Amniotic stem cell (primary cell): ENCODE measurements around the gene CFAP68.

ENCODE experiments used
- DNase-seq: peaks from one replicate; lab custom pipeline; 2025; lab: John Stamatoyannopoulos, UW

The CFAP68 gene, protein sequence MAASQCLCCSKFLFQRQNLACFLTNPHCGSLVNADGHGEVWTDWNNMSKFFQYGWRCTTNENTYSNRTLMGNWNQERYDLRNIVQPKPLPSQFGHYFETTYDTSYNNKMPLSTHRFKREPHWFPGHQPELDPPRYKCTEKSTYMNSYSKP

DNA sequence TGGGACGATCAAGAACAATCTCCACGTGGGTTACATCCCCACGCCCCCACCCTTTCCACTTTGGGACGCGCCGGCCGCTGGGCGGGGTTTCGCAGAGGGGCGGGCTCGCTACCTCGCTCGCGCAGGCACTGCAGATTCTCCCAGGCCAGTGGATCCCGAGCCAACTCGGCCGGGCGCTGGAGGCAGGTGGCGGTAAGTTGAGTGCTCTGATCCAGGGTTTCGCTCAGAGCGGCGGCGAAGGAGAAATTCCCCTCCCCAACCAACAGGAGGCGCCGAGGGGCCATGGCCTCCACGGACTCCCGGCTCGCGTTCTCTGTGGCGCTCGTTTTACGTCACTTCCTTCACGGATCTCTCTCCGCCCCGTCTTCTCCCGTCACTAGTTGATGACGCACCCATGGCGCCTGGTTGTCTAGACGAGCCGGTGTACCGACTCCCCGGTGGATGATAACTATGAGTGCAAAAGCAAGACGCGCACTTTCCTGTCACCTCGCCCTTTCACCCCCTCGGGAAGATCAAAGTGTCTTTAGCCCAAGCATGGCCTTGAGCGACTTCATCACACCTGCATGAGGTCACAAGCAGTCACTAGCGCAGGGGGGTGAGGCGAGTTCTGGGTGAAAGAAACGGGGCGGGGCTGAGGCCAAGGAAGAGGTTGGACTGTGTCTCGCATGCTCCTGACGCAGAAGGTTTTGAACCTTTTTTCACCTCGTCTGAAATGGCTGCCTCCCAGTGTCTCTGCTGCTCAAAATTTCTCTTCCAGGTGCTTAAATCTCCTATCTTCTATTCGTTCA, at the start of gene CFAP68, which contains the start of gene FDXACB1:
Gene CFAP68 (plus strand): TSS at position 693 of the 788 bp plus-strand sequence. CDS start 20 bp downstream, at position 713.
Gene FDXACB1 (minus strand): TSS at position 317 of the 788 bp plus-strand sequence. CDS start 33 bp downstream, at position 284.
- peak; percentile 96 for DNase-seq

DNA sequence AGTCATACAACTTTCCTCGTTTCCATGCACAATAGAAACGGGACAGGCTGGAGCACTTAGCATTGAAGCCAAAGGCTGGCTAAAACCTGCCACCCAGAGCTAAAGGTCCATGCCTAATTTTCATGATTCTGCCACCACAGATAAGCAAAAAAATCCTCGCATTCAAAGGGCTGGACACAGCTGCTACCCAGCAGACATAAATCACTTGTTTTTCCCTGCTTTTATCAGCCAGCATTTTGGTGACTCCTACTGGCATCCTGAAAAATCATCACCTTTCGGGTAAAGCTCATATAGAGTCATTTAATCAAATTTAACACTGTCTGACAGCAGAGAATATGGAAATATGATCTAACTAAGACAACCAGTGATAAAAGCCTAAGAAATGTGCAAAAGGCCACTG, 45.8 kb upstream of the CFAP68 start:
- no peak for DNase-seq

DNA sequence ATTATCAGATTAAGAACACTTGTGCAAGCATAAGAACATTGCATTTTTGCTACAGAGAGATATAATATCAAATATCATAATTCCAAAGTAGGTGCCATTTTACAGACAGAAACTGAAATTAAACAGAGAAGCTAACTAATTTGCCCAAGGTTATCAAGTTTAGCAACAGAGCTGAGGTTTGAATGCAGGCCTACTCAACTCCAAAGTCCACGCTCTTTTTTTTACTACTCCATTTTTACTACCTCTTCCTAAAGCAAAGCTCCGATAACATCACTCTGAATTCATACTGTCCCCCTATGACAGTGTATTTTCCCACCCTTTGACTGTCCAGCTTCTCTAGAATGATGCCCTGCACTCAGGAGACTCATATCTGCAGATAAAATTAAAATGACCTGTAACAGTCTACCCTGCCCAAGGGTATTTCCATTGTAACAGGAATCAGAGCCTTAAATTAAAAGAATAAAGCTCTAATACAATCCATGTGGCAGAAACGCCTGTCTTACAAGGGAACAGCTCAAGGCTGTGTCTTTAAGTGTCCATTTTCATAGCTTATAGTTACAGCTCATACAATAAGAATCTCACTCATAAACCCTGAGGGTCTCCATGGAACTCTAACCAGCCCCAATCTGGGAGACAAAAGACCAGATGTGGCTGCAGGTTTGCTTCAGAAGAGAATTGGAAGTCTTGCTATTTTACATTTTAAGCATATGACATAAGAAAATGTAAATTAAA, 44.7 kb upstream of the CFAP68 start:
- DNase-seq, result no peak

- no peak for DNase-seq
Measured at GRCh38 chr11:111835665-111836064, 43.7 kb upstream of the CFAP68 start.

DNA sequence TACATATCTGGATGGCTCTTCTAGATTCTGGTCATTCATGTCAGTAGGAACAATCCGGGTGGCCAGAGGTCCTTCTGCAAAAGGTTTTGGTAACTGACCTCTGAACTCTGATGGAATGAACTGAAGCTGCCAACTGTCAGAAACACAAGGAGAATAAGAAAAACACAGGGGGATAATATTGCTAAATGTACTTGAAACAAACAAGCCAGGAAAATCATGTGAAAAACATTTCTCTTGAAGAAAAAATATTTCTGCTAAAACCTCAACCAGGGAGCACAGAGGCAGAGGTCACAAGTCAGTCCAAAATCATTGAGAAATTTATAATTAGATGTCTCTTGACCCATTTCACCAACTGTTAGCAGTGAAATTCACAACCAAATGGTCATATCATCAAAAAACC, 43.2 kb upstream of the CFAP68 start:
- DNase-seq, result no peak

DNA sequence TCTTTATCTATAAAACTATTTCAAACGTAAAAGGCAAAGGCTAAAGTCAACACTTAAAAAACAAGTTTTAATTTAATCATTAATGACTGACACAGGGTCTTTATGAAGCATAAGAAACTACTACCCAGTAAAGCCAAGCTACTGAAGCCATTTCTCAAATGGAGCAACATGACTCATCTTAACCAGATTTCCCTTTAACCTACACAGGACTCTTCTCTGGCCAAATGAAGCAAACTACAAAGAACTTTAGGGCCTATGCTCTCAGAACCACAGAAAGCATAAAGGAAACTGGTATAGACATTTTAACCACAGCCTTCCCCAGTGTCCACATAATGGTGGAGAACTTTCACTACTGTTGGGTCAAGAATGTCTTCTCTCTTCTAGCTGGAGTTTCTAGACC, 42.6 kb upstream of the CFAP68 start:
- DNase-seq, result no peak

GRCh38 chr11:111837366-111837891, 41.9 kb upstream of the CFAP68 start:
- DNase-seq, result no peak

DNA sequence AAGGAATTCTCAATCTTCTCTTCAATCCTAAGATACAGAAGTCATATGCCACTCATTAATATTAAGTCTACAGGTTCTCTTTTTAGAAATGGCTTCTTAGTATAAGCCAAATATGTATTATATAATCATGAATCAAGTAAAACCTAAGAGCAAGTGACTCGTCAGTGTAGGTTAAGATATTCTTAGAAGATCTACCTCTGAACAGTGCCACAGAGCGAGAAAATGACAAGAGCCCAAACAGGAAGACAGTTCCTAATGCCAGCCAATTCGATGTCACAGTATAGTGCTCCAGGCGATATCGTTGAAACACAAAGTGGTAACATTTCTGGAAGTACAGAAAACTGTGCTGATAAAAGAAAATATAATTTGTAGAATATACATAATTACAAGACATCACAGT, 41.3 kb upstream of the CFAP68 start:
- DNase-seq, result no peak

GRCh38 chr11:111840143-111840542, 39.2 kb upstream of the CFAP68 start:
- DNase-seq, result no peak

DNA sequence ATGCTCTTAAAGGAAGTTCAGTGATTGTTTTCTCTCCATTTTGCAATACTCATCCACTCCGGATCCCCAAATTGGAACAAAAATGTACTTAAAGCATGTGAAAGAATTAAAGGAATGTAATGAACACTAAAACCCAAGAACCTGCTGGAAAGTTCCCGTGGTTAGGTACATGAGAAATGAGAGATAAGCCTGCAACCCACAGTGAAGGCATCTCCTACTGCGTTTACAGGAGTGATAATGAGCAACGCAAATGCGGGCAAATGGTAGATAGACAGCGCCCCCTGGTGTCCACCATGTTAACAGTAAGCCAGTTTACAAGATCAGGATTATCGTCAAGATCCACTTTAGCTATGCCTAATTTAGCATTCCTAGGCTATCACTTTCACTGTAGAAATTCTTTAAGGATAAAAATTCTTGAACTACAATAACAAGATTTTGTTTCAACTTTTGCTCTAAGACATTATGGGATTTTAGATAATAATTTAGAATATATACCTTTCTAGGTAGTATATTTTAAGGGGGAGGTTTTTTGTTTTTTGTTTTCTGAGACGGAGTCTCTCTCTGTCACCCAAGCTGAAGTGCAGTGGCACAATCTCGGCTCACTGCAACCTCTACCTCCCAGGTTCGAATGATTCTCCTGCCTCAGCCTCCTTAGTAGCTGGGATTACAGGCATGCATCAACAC, 37.8 kb upstream of the CFAP68 start:
- peak; percentile 66 for DNase-seq

DNA sequence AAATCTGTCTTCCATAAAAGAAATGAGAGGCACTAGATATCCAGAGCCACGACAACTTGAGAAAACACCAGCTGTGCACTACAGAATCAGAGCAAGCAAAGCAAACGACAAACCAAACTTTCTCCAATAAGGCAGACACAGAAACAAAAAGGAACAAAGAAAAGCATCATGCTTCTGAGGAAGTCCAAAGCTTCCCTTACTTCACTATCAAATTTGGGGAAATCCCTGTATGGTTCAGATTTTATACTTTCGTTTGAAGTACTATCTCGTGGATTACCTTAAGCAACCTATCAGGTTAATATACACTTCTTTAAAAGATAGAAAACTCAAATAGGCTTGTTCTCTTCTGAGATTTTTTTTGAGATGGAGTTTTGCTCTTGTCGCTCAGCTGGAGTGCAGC, 35.7 kb upstream of the CFAP68 start:
- no peak for DNase-seq

GRCh38 chr11:111845276-111846028, 33.9 kb upstream of the CFAP68 start:
- no peak for DNase-seq

- no peak for DNase-seq
Measured at GRCh38 chr11:111846063-111846462, 33.3 kb upstream of the CFAP68 start.

- peak; percentile 21 for DNase-seq
Measured at GRCh38 chr11:111846636-111847035, 32.7 kb upstream of the CFAP68 start.

GRCh38 chr11:111849631-111850030, 29.7 kb upstream of the CFAP68 start:
- no peak for DNase-seq

DNA sequence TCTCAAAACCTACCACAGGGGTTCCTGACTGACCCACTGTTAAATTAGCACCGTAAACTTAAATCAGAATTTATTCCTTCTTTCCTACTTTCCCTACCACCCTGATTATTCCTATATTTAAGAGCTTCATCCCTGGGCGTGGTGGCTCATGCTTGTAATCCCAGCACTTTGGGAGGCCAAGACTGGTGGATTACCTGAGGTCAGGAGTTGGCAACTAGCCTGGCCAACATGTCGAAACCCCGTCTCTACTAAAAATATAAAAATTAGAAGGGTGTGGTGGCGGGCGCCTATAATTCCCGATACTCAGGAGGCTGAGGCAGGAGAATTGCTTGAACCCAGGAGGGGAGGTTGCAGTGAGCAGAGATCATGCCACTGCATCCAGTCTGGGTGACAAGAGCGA, 28.3 kb upstream of the CFAP68 start:
- DNase-seq, result no peak

DNA sequence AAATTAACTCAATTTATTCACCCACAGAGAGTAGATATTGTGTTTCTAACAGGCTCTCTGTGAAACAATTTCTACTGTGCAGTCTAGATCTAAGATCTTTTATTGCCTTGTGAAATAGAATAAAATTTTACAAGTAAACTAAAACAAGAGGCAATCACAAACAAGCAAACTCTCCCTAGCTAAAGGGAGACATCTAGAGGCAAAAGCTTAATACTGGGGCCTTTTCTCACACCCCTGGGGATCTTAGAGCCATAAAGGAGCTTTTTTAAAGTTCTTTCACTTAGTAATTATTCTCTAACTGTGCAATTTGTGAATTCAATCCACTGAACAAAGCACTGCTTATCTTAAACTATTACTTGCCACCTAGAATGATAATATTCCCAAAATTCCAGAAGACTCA, 27.7 kb upstream of the CFAP68 start:
- no peak for DNase-seq

- no peak for DNase-seq
Measured at GRCh38 chr11:111852103-111852502, 27.2 kb upstream of the CFAP68 start.

DNA sequence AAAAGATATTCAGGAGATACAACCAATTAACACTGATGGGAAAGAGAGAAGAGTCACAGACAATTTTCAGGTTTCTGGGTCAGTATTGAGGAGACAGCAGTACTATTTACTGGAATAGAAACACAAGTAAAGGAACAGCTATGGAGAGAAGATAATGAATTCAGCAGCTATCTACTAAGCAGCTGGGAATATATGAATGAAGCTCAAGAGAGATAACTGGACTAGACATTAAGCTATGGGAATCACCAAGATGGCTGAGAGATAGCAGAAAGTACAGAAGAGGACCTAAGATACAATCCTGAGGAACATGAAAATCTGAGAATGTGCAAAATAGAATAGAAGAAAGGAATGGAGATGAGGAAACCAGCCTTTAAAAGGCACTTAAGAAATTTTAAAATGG, 23.8 kb upstream of the CFAP68 start:
- DNase-seq, result no peak

GRCh38 chr11:111860257-111860656, 19.1 kb upstream of the CFAP68 start:
- DNase-seq, result no peak

DNA sequence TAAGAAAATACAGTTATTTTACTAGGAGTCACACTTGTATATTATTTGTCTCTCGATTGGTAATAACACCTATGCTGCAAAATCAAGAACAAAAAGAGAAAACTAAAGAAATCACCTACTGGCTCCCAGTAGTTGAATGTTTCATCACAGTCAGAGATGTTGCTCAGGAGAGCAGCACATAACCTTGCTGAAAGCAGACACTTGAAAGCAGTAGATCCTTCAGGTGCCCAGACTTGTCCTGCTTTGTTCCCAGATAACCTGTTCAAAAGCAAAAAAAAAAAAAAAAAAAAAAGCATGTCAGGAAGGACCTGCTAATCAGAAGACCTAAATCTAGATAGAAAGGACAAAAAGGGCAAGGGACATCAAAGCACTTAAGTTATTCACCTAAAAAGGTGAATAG, 9.2 kb upstream of the CFAP68 start:
- no peak for DNase-seq

GRCh38 chr11:111870522-111870885, 8.8 kb upstream of the CFAP68 start:
- no peak for DNase-seq
